Left cardiac atrium (tissue), 4 donors: ENCODE data around the gene SOX2. TPM values are rescaled to one million over a fixed set of nuclear protein-coding genes. Genes with fewer than 3 reads are reported as not detected.

ENCODE experiments used
- ATAC-seq, 2 donors: fragments of 200-7000 bp; cut with Tn5 transposase; one replicate each; pipeline ENCODE4 v1.9.1; 2020; ENCODE audit warnings: mild to moderate bottlenecking in 2 of 2, moderate library complexity in 2 of 2
- DNase-seq: peaks from one replicate; pipeline ENCODE4 v3.0.0-alpha.2; 2020
- intact Hi-C, 2 donors: fragments of 100-400 bp; cut with DNase I; formaldehyde crosslinking; loops; one replicate each; pipeline versions ENCODE4 v1.14.1 to v1.15.1; 2022 to 2023
- total RNA-seq, 2 donors: library from RNA; stranded (reverse); fragmentation: NEBNext Ultra II Directional; extraction: Animal tissue kit (Norgen Biotek cat#: 25700); gene quantifications; one replicate each; pipeline ENCODE4 v1.2.1, GENCODE V29; 2021
- donor health status: DM: no; HTN: yes; CAD: no.
- donor health status: DM: no; HTN: yes; CAD: no; lungs with severe emphysema.
- donor health status: DM: yes; HTN: yes; CAD: no.
- donor health status: Dilated cardiomyopathy.

Gene SOX2
- total RNA-seq, 2 donors from 2014 or later = 0.21 to 0.56 TPM

DNA sequence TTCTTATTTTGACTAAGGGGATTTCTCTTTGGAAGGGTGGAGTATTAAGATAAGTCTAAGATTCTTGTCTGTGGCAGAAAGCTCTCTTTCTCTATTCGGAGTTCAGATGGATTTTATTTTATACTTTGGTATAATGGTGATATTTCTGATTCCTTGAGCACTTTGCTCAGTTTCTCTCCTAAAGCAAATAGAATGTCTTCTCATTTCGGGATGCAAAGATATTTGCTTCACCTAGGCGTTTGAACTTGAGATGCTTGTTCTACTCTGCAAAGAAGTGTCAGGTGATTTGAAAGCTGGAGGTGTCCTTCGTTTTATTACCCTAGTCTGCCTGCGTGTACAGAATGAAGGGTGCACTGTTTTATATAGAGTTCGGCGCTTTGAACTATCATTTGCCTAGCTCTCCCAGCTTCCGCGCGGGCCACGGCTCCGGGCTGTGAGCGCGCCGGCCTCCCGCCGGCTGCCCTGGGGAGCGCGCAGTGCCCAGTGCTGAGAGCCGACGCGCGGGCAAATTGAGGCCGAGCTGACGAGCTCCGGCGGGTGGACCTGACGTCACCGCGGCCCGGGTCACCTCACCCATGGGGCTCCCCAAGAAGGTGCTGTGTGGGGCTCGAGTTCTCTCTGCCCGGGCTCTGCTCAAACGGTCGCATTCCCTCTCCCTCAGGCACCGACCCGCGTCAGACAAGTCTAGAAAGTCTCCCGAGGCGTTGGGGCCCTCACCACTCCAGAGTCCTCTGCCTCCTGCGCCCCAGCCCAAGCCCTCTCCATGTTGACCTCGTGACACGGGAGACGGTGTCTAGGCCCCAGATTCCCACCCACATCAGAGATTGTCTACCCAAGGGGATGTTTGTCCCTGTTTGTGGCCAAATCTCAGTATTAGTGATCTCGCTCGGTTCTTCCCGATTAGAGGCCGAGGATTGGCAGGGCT lies 7.5 kb downstream of the SOX2 start:
- ATAC-seq (no peak), DNase-seq (no peak)
- intact Hi-C loops = loop anchor here in 1 of 2 donors (10.0 kb wide), 1 partner anchor 536 kb away; no protein-coding TSS in a partner anchor

GRCh38 chr3:181719991-181720680 lies 8.4 kb downstream of the SOX2 start:
- DNase-seq = no peak
- ATAC-seq = no peak
- intact Hi-C loops = loop anchor here in 1 of 2 donors (10.0 kb wide), 1 partner anchor 535 kb away; no protein-coding TSS in a partner anchor

- ATAC-seq = no peak
- intact Hi-C loops = no loop called here
- DNase-seq = no peak
Measured at GRCh38 chr3:181721046-181721875, 9.5 kb downstream of the SOX2 start.

GRCh38 chr3:181722156-181722555 lies 10.4 kb downstream of the SOX2 start:
- ATAC-seq = no peak
- no peak for DNase-seq
- intact Hi-C loops = no loop called here

DNA sequence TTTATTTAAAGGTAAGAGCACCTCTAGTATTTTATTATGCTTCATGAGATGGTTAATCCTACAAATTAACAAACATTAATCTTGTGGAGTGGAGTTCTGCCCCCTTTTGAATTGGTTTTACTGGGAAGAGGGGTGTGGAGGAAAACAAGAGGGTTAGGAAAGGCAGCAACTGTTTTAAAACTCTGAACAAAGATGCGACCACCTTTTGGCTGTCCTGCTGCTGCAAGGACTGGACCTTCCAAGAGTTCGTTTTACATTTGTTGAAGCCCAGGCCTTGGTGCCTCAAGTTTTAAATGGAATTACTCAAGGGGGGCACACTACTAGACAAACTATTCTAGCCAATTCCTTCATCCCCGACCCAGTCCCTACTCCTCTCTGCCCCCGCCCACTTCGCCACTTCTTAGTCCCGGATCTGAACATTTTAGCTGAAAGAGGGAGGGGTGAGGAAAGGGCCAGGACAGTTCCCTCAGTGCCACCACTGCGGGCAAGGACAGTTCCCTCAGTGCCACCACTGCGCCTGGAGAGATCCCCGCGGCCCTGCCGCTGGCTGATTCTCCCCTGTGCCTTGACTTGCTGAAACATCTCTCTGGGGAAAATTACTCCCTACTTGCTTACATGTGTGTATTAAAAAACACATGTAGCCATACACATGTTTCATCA lies 11.2 kb downstream of the SOX2 start:
- DNase-seq (no peak), ATAC-seq (no peak)
- intact Hi-C loops = no loop called here

- ATAC-seq = no peak
- intact Hi-C loops = no loop called here
- no peak for DNase-seq
Measured at GRCh38 chr3:181723625-181724191, 12.0 kb downstream of the SOX2 start.

GRCh38 chr3:181724192-181724965 lies 12.7 kb downstream of the SOX2 start:
- no peak for ATAC-seq
- intact Hi-C loops = no loop called here

DNA sequence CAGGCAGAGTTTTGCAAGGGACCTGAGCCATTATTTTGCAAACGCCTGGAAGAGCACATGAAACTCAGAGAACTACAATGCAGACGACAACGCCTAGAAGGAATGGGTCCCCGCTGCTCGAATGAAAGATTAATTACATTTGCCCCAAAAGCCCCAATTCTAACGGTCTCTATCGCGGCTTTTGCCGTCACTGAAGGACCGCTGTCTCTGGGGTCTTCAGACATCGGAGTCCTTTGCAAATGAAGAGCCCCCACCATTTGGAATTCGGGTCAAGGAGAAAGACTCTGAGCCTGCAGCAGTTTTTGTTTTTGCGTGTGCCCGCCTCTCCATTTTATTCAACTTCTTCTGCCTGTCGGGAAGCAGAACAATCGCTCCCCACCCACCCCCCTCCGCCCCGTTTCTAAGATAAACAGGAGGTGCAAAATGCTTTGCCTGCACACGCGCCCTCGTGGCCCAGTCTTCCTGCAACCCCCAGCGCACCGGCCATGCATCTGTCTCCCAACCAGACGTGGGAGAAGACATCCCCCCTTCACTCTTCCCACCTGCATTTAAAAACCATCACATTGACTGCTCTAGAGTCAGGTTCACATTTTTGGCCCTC lies 13.5 kb downstream of the SOX2 start:
- DNase-seq = no peak
- intact Hi-C loops = no loop called here
- ATAC-seq = no peak

More at GRCh38 chr3:181724192-181724965, 12.7 kb downstream of the SOX2 start:
- no peak for DNase-seq

- DNase-seq (no peak), ATAC-seq (no peak)
- intact Hi-C loops = no loop called here
Measured at GRCh38 chr3:181725830-181726229, 14.1 kb downstream of the SOX2 start.

DNA sequence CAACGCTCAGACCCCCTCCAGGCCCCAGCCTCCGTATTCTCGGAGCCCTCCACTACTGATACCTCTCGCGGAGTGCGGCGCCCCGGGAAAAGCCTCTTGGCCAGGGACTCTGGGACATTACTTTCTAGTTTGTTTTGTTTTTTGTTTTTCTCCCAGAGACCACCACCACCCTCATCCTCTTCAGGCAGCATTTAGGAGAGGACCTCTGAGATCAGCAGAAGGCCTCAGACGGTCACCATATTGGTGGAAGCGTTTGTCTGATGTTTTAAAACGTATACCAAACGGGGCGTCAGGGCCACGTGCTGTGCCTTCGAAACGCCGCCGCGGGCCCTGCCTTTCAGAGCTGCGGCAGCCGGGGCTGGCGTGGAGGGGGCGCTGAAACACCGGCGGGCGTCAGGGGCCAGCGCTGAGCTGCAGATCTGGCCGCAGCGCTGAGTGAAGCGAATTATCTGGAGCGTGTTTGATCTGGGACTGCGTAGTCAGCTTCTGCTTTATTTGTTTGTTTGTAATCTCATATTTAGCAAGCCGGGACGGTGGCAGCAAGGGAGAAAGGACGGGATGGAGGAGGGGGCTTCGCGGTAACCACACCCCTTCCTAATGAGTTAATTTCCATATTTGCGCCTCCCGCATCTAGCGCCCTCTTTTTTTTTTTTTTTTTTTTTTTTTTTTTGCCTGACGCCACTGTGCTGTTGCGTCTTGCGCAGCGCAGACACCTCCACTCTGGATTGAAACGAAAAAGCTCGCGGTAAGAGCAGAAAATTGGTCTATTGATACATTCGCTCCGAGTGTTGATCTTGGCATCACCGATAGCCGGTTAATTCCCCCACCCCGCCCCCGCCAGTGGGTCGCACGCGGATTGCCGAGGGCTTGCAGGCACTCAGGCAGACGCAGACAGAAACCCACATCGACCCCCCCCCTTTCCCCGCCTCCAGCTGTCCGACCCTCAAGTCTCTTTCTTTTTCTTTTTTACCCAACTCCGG lies 14.9 kb downstream of the SOX2 start:
- intact Hi-C loops = no loop called here
- DNase-seq = no peak
- ATAC-seq = no peak

DNA sequence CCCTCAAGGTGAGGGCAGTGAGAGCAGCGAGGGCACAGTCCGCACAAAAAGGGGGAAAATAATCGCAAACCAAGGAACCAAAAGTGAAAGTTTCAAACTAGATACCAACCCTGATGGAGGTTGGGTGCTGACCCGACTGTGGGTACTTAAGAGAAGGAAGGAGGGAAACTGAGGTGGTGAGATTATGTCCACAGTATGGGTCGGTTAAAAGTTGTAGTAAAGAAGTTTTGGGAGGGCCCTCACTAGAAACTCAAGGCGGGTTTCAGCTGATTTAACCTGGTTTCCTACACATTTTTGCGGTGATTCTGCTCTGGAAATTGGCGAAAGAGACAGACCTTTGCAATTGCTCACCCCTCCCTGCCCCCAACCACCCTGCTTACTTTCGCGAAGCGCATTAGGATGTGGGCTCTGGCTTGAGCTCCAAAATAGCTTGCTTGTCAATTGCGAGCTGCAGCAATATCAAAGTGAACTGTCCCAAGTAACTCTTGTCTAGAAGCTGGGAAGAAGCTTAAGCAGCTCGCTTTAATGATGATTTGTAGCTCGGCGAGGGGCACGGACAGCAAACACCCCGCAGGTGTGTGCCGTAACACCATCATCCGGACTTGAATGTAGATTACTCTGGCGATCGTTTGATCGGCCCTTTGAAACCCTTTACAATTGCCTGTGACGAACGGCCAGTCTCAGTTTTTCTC lies 15.8 kb downstream of the SOX2 start:
- DNase-seq (no peak), ATAC-seq (no peak)
- intact Hi-C loops = no loop called here

GRCh38 chr3:181728470-181729340 lies 17.0 kb downstream of the SOX2 start:
- no peak for DNase-seq
- intact Hi-C loops = no loop called here
- ATAC-seq = no peak

DNA sequence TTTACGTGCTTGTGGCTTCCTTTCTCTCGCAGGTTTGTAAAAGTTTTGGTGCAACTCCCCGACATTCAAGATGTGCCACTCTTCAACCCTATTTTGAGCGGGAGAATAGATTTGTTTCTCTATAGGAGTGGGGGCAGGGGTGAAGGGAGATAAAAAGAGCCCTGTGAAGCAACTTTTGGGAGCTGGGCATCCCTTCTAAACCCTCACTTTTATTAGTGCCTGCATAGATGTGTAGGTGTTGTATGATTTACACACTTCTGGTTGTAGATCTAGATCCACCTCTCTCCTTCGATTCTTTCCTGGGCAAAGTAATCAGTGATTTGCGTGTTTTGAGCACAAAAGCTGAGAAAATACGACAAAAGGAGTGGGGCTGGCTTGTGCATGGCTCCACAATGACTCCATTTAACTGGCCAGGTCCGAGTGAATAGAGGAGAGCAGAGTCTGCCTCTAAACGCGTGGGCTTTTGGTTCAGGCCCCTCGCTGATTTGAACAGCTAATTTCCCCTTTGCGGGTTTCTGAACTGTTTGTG lies 17.7 kb downstream of the SOX2 start:
- ATAC-seq (no peak), DNase-seq (no peak)
- intact Hi-C loops = no loop called here

- ATAC-seq (no peak), DNase-seq (no peak)
- intact Hi-C loops = no loop called here
Measured at GRCh38 chr3:181730316-181730715, 18.6 kb downstream of the SOX2 start.

DNA sequence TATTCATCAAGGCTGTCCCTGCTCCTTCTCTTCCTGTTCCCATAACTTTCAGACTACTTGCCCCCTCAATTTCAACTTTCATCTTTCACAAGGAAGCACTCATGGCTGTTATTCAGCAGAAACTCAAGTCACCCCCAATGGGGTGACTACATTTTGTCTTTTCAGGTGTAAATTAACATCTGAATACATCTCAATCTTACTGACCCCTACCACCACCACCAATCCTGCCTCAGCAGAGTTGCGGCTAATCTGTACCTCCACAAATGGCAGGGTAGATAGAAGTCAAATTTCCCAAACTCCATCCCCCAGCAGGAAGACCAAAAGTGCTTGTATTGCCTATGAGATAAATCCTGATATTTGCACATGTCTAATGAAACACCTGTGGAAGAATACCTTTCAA lies 19.2 kb downstream of the SOX2 start:
- ATAC-seq (no peak), DNase-seq (no peak)
- intact Hi-C loops = no loop called here
